ENCODE results near the gene RASD2. TPM values are rescaled to one million over a fixed set of nuclear protein-coding genes. Genes with fewer than 3 reads are reported as not detected.
A peak's percentile ranks its signal among the peaks of the same experiment; 100 is the strongest.

RASD2 gene
- total and polyA plus RNA-seq, 2 experiments from 2014 or later = 0.61 to 1.1 TPM

DNA sequence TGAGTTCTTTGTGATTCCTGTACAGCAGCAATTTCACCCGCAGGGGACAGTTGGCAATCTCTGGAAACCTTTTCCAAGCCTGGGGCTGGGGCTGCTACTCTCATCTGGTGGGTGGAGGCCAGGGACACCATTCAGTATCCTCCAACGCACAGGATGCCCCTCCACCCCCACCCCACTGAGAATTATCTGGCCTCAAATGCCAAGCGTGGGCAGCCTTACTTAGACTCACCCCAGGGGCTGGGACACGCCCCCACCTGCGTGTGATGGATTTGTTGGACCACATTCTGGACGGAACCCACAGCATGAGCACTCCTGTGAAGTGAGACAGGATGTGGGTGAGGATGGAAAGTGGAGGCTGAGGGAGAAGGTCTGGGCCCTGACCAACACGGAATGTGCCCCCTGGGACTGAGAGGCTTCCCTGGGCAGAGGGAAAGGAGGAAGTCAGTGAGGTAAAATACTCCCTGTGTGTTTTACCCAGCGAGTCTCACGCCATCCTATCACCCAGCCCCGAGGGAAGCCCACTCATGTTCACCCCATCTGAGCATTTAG, 13.7 kb downstream of the RASD2 start:
- Histone ChIP-seq H3K36me3 (no peaks in the 10 kb centered on the region), H3K4me3 (no peak overlapping the region), H3K27ac (no peak overlapping the region), H3K9me3 (ENCODE audit: low read depth) (no peaks in the 10 kb centered on the region), H3K27me3 (no peaks in the 10 kb centered on the region), H3K4me1 (ENCODE audit: low read depth) (no peaks in the 10 kb centered on the region)
- TF ChIP-seq, protein P1, sequence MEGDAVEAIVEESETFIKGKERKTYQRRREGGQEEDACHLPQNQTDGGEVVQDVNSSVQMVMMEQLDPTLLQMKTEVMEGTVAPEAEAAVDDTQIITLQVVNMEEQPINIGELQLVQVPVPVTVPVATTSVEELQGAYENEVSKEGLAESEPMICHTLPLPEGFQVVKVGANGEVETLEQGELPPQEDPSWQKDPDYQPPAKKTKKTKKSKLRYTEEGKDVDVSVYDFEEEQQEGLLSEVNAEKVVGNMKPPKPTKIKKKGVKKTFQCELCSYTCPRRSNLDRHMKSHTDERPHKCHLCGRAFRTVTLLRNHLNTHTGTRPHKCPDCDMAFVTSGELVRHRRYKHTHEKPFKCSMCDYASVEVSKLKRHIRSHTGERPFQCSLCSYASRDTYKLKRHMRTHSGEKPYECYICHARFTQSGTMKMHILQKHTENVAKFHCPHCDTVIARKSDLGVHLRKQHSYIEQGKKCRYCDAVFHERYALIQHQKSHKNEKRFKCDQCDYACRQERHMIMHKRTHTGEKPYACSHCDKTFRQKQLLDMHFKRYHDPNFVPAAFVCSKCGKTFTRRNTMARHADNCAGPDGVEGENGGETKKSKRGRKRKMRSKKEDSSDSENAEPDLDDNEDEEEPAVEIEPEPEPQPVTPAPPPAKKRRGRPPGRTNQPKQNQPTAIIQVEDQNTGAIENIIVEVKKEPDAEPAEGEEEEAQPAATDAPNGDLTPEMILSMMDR (IDR thresholded peaks at IDR 0.05; ENCODE audit: low read depth, low read length) = no peak
- no peak for DNase-seq (ENCODE audit: low read depth in 1 of 2, low spot score in 1 of 2)

DNA sequence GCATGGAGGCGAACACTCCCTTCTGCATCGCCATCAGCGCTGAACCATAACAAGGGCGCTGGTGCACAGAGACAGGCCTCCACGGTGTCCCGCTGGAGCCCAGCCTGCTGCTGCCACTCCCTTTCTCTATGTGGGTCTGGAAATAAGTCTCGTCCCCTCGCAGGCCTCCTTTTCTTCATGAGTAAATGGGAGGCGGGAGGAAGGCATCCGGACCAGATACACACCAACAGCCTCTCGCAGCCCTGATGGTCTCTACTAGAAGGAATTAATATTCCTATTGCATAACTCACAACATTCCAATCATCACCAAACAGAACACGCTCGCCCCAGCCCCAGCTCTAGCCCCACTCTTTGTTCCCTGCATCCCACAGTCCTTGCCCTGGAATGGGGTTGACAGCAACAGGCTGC, 14.9 kb downstream of the RASD2 start:
- no peaks in the 10 kb centered on the region for H3K36me3 ChIP-seq
- DNase-seq (ENCODE audit: low read depth in 1 of 2, low spot score in 1 of 2) = peak in 1 of 2 donors; percentile 50
- no peaks in the 10 kb centered on the region for H3K4me1 ChIP-seq (ENCODE audit: low read depth)
- no peak overlapping the region for H3K4me3 ChIP-seq
- TF ChIP-seq, protein P1 (IDR thresholded peaks at IDR 0.05; ENCODE audit: low read depth, low read length) = no peak
- no peak overlapping the region for H3K27ac ChIP-seq
- no peaks in the 10 kb centered on the region for H3K27me3 ChIP-seq
- no peaks in the 10 kb centered on the region for H3K9me3 ChIP-seq (ENCODE audit: low read depth)

DNA sequence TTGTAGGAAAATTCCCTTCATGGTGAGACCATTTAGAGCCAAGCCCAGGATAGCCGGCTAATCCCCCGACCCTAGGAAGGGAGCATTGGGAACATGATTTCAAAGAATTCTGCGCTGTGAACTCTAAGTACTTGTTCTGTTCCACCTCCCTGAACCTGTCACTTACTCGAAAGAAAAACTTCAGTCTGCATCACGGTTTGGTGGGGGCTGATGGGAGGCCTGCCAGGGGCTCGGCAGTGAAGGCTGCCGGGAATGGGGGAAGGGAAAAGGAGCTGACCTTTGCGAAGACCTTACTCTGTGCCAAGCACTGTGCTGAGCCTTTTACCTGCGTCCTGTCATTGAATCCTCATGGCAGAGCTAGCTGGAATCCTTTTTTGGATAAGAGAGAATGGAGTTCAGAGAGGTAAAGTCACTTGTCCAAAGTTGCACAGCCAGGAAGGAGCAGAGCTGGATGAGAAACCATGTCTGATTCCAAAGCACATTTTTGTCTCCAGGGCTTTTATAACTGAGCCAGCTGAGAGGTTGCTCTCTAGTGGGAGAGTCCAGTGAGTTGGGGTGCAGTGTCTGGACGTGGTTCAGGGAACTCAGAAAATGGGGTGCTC, 15.4 kb downstream of the RASD2 start:
- H3K4me3 ChIP-seq = no peak overlapping the region
- no peaks in the 10 kb centered on the region for H3K36me3 ChIP-seq
- DNase-seq (ENCODE audit: low read depth in 1 of 2, low spot score in 1 of 2) = no peak
- H3K9me3 ChIP-seq (ENCODE audit: low read depth) = no peaks in the 10 kb centered on the region
- no peaks in the 10 kb centered on the region for H3K4me1 ChIP-seq (ENCODE audit: low read depth)
- H3K27ac ChIP-seq = no peak overlapping the region
- TF ChIP-seq, protein P1 (IDR thresholded peaks at IDR 0.05; ENCODE audit: low read depth, low read length) = no peak
- no peaks in the 10 kb centered on the region for H3K27me3 ChIP-seq

DNA sequence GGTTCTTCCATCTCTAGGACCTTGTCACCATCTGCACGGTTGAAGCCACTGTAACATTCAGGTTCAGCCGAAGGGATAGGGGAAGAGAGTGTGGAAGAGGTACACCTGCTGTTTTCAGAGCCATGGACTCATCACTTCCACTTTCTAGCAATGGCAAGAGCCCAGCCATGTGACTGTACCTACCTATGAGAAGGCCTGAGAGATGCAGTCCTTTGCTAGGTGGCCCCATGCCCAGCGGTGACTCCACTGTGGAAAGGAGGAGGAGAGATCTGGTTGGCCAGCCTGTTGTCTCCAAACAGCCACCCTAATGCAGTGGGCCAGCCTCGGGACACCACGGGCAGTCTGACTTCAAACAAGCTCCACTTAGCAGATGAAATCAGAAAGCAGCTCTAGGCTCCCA, 16.0 kb downstream of the RASD2 start:
- TF ChIP-seq, protein P1 (IDR thresholded peaks at IDR 0.05; ENCODE audit: low read depth, low read length) = no peak
- DNase-seq (ENCODE audit: low read depth in 1 of 2, low spot score in 1 of 2) = no peak
- H3K27me3 ChIP-seq = no peaks in the 10 kb centered on the region
- no peaks in the 10 kb centered on the region for H3K36me3 ChIP-seq
- H3K9me3 ChIP-seq (ENCODE audit: low read depth) = no peaks in the 10 kb centered on the region
- H3K27ac ChIP-seq = no peak overlapping the region
- H3K4me3 ChIP-seq = no peak overlapping the region
- H3K4me1 ChIP-seq (ENCODE audit: low read depth) = no peaks in the 10 kb centered on the region

DNA sequence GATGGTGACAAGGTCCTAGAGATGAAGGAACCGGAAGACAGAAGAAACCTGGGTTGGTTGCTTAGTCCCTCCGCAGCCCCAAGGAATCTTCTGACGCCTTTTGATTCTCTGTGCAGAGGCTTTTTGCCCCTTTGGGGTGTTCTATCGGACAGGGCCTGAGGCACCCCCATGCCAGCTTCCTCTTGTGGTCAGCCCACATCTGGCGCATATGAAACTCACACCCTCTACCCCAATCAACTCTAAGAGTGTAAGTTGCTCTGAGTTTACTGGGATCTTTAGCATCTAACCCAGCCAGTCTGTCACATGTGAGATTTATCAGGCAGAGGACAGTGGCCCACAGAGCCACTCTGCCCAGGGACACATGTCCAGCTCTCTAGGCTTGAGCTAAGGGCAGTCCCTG, 17.4 kb downstream of the RASD2 start:
- no peak for DNase-seq (ENCODE audit: low read depth in 1 of 2, low spot score in 1 of 2)
- Histone ChIP-seq H3K27ac (no peak overlapping the region), H3K4me1 (ENCODE audit: low read depth) (no peaks in the 10 kb centered on the region), H3K27me3 (no peaks in the 10 kb centered on the region), H3K9me3 (ENCODE audit: low read depth) (no peaks in the 10 kb centered on the region), H3K4me3 (no peak overlapping the region), H3K36me3 (no peaks in the 10 kb centered on the region)
- TF ChIP-seq, protein P1 (IDR thresholded peaks at IDR 0.05; ENCODE audit: low read depth, low read length) = no peak

Measured in cardiac muscle cell (in vitro differentiated cells and primary cell).